ENCODE results near the gene GRIA3. TPM values are rescaled to one million over a fixed set of nuclear protein-coding genes. Genes with fewer than 3 reads are reported as not detected.
"Not testable (repeated sequence)": the region's sequence is repeated elsewhere in the genome, so short reads cannot be mapped to it uniquely, and the experiment has no call there.

GRIA3 gene
- total RNA-seq, 1 experiment from 2014 or later, result 1.5 TPM

GRCh38 chrX:123267220-123267619, 83.1 kb downstream of the GRIA3 start:
- no peak overlapping the region for H3K4me3 ChIP-seq (ENCODE audit: insufficient read depth, low read depth, low read length)
- DNase-seq, result no peak
- no peaks in the 10 kb centered on the region for H3K36me3 ChIP-seq (replicated peaks; ENCODE audit: control insufficient read depth, insufficient read depth, low read length)
- H3K27me3 ChIP-seq (ENCODE audit: control insufficient read depth, insufficient read depth, low read length), result no peaks in the 10 kb centered on the region

GRCh38 chrX:123271902-123272301, 87.8 kb downstream of the GRIA3 start:
- H3K4me3 ChIP-seq (ENCODE audit: insufficient read depth, low read depth, low read length), result no peak overlapping the region
- no peak for DNase-seq
- H3K27me3 ChIP-seq (ENCODE audit: control insufficient read depth, insufficient read depth, low read length), result no peaks in the 10 kb centered on the region; the same call in 1 of the 2 replicates
- no peaks in the 10 kb centered on the region for H3K36me3 ChIP-seq (replicated peaks; ENCODE audit: control insufficient read depth, insufficient read depth, low read length)

GRCh38 chrX:123272630-123273029, 88.6 kb downstream of the GRIA3 start:
- no peak overlapping the region for H3K4me3 ChIP-seq (ENCODE audit: insufficient read depth, low read depth, low read length)
- H3K27me3 ChIP-seq (ENCODE audit: control insufficient read depth, insufficient read depth, low read length), result no peaks in the 10 kb centered on the region; the same call in 1 of the 2 replicates
- no peak for DNase-seq
- H3K36me3 ChIP-seq (replicated peaks; ENCODE audit: control insufficient read depth, insufficient read depth, low read length), result no peaks in the 10 kb centered on the region

GRCh38 chrX:123274796-123275195, 90.7 kb downstream of the GRIA3 start:
- no peak overlapping the region for H3K4me3 ChIP-seq (ENCODE audit: insufficient read depth, low read depth, low read length)
- DNase-seq, result no peak

GRCh38 chrX:123277347-123277746, 93.3 kb downstream of the GRIA3 start:
- no peak for DNase-seq
- no peaks in the 10 kb centered on the region for H3K36me3 ChIP-seq (replicated peaks; ENCODE audit: control insufficient read depth, insufficient read depth, low read length)

More at GRCh38 chrX:123274796-123275195, 90.7 kb downstream of the GRIA3 start:
- no peaks in the 10 kb centered on the region for H3K36me3 ChIP-seq (replicated peaks; ENCODE audit: control insufficient read depth, insufficient read depth, low read length)
- H3K27me3 ChIP-seq (ENCODE audit: control insufficient read depth, insufficient read depth, low read length), result no peaks in the 10 kb centered on the region; the same call in 1 of the 2 replicates

GRCh38 chrX:123277821-123278220, 93.7 kb downstream of the GRIA3 start:
- H3K27me3 ChIP-seq (ENCODE audit: control insufficient read depth, insufficient read depth, low read length), result no peaks in the 10 kb centered on the region; the same call in 1 of the 2 replicates
- DNase-seq, result no peak
- no peaks in the 10 kb centered on the region for H3K36me3 ChIP-seq (replicated peaks; ENCODE audit: control insufficient read depth, insufficient read depth, low read length)
- no peak overlapping the region for H3K4me3 ChIP-seq (ENCODE audit: insufficient read depth, low read depth, low read length)

More at GRCh38 chrX:123277347-123277746, 93.3 kb downstream of the GRIA3 start:
- Histone ChIP-seq H3K4me3 (ENCODE audit: insufficient read depth, low read depth, low read length) (no peak overlapping the region), H3K27me3 (ENCODE audit: control insufficient read depth, insufficient read depth, low read length) (no peaks in the 10 kb centered on the region; the same call in 1 of the 2 replicates)

- no peaks in the 10 kb centered on the region for H3K27me3 ChIP-seq (ENCODE audit: control insufficient read depth, insufficient read depth, low read length)
- no peaks in the 10 kb centered on the region for H3K36me3 ChIP-seq (replicated peaks; ENCODE audit: control insufficient read depth, insufficient read depth, low read length)
- DNase-seq, result no peak
- H3K4me3 ChIP-seq (ENCODE audit: insufficient read depth, low read depth, low read length), result no peak overlapping the region
These were observed 98.2 kb downstream of the GRIA3 start for GRCh38 chrX:123282241-123282640.

GRCh38 chrX:123283407-123283806, 99.3 kb downstream of the GRIA3 start:
- not testable (repeated sequence) for DNase-seq

GRCh38 chrX:123291623-123292022, 107.5 kb downstream of the GRIA3 start:
- no peak for DNase-seq
- Histone ChIP-seq H3K27me3 (ENCODE audit: control insufficient read depth, insufficient read depth, low read length) (no peaks in the 10 kb centered on the region), H3K36me3 (replicated peaks; ENCODE audit: control insufficient read depth, insufficient read depth, low read length) (no peaks in the 10 kb centered on the region), H3K4me3 (ENCODE audit: insufficient read depth, low read depth, low read length) (no peak overlapping the region)

More at GRCh38 chrX:123283407-123283806, 99.3 kb downstream of the GRIA3 start:
- not testable (repeated sequence) for H3K4me3 ChIP-seq (ENCODE audit: insufficient read depth, low read depth, low read length); H3K27me3 ChIP-seq (ENCODE audit: control insufficient read depth, insufficient read depth, low read length); H3K36me3 ChIP-seq (replicated peaks; ENCODE audit: control insufficient read depth, insufficient read depth, low read length)

- H3K36me3 ChIP-seq (replicated peaks; ENCODE audit: control insufficient read depth, insufficient read depth, low read length), result no peaks in the 10 kb centered on the region
- DNase-seq, result no peak
- no peak overlapping the region for H3K4me3 ChIP-seq (ENCODE audit: insufficient read depth, low read depth, low read length)
- H3K27me3 ChIP-seq (ENCODE audit: control insufficient read depth, insufficient read depth, low read length), result no peaks in the 10 kb centered on the region
These were observed 113.9 kb downstream of the GRIA3 start for GRCh38 chrX:123298026-123298425.

- H3K27me3 ChIP-seq (ENCODE audit: control insufficient read depth, insufficient read depth, low read length), result no peaks in the 10 kb centered on the region
- no peaks in the 10 kb centered on the region for H3K36me3 ChIP-seq (replicated peaks; ENCODE audit: control insufficient read depth, insufficient read depth, low read length)
- no peak for DNase-seq
- no peak overlapping the region for H3K4me3 ChIP-seq (ENCODE audit: insufficient read depth, low read depth, low read length)
These were observed 119.4 kb downstream of the GRIA3 start for GRCh38 chrX:123303429-123303828.

- Histone ChIP-seq H3K36me3 (replicated peaks; ENCODE audit: control insufficient read depth, insufficient read depth, low read length) (no peaks in the 10 kb centered on the region), H3K4me3 (ENCODE audit: insufficient read depth, low read depth, low read length) (no peak overlapping the region), H3K27me3 (ENCODE audit: control insufficient read depth, insufficient read depth, low read length) (no peaks in the 10 kb centered on the region)
- no peak for DNase-seq
These were observed 124.6 kb downstream of the GRIA3 start for GRCh38 chrX:123308658-123309057.

GRCh38 chrX:123310112-123310511, 126.0 kb downstream of the GRIA3 start:
- DNase-seq, result no peak
- Histone ChIP-seq H3K27me3 (ENCODE audit: control insufficient read depth, insufficient read depth, low read length) (no peaks in the 10 kb centered on the region), H3K36me3 (replicated peaks; ENCODE audit: control insufficient read depth, insufficient read depth, low read length) (no peaks in the 10 kb centered on the region), H3K4me3 (ENCODE audit: insufficient read depth, low read depth, low read length) (no peak overlapping the region)

GRCh38 chrX:123311486-123311885, 127.4 kb downstream of the GRIA3 start:
- H3K27me3 ChIP-seq (ENCODE audit: control insufficient read depth, insufficient read depth, low read length), result no peaks in the 10 kb centered on the region
- H3K4me3 ChIP-seq (ENCODE audit: insufficient read depth, low read depth, low read length), result no peak overlapping the region
- H3K36me3 ChIP-seq (replicated peaks; ENCODE audit: control insufficient read depth, insufficient read depth, low read length), result no peaks in the 10 kb centered on the region
- no peak for DNase-seq

GRCh38 chrX:123313486-123313885, 129.4 kb downstream of the GRIA3 start:
- no peak overlapping the region for H3K4me3 ChIP-seq (ENCODE audit: insufficient read depth, low read depth, low read length)
- H3K27me3 ChIP-seq (ENCODE audit: control insufficient read depth, insufficient read depth, low read length), result no peaks in the 10 kb centered on the region
- H3K36me3 ChIP-seq (replicated peaks; ENCODE audit: control insufficient read depth, insufficient read depth, low read length), result no peaks in the 10 kb centered on the region
- DNase-seq, result no peak

GRCh38 chrX:123320622-123321021, 136.5 kb downstream of the GRIA3 start:
- no peaks in the 10 kb centered on the region for H3K36me3 ChIP-seq (replicated peaks; ENCODE audit: control insufficient read depth, insufficient read depth, low read length)
- no peaks in the 10 kb centered on the region; the same call in 1 of the 2 replicates for H3K27me3 ChIP-seq (ENCODE audit: control insufficient read depth, insufficient read depth, low read length)
- no peak for DNase-seq
- H3K4me3 ChIP-seq (ENCODE audit: insufficient read depth, low read depth, low read length), result no peak overlapping the region

Measured in H7 (cell line).